A549 (cell line): Measurements from ENCODE around the gene ITGAX.

Source experiments
- CEBPB ChIP-seq, 2 experiments: fragments of >200 bp in 1 of 2; sonication (Bioruptor Twin) in 1 of 2; formaldehyde crosslinking in 1 of 2; IDR thresholded peaks; 2 replicates each; pipeline ENCODE4 v1.6.1; 2012 to 2016
- E2F6 ChIP-seq: IDR thresholded peaks from 2 replicates; pipeline ENCODE4 v1.6.1; 2012; ENCODE audit warnings: low read depth, borderline replicate concordance
- EP300 ChIP-seq, 2 experiments: fragments of >200 bp; sonication (Bioruptor Twin); formaldehyde crosslinking; IDR thresholded peaks; 2 replicates in 1 of 2; 3 replicates in 1 of 2; pipeline ENCODE4 v1.6.1; 2016 to 2017
- FOSL2 ChIP-seq, 2 experiments: fragments of 450-650 bp in 1 of 2; fragments of >200 bp in 1 of 2; sonication (Bioruptor Twin) in 1 of 2; formaldehyde crosslinking; IDR thresholded peaks; 2 replicates each; pipeline versions ENCODE4 v1.5.0 to v1.6.1; 2016 to 2020; ENCODE audit warnings: mild to moderate bottlenecking in 1 of 2, moderate library complexity in 1 of 2
- MAFK ChIP-seq: fragments of 450-650 bp; IDR thresholded peaks from 2 replicates; pipeline ENCODE4 v1.6.1; 2014; ENCODE audit not compliant: partially characterized antibody
- PBX3 ChIP-seq: IDR thresholded peaks from 2 replicates; pipeline ENCODE4 v1.6.1; 2012
- POLR2A ChIP-seq: IDR thresholded peaks from 2 replicates; pipeline ENCODE4 v1.6.1; 2012; ENCODE audit warnings: mild to moderate bottlenecking, low read length
- REST ChIP-seq: fragments of 200-600 bp; sonication (generic); IDR thresholded peaks from 2 replicates; pipeline ENCODE4 v1.6.1; 2016; ENCODE audit warnings: antibody characterized with exemption, mild to moderate bottlenecking, moderate library complexity
- RNF2 ChIP-seq: fragments of 200-600 bp; sonication (generic); IDR thresholded peaks from 2 replicates; pipeline ENCODE4 v1.6.1; 2016; ENCODE audit warnings: low read depth, mild to moderate bottlenecking, antibody characterized with exemption, moderate library complexity, borderline replicate concordance
- SREBF2 ChIP-seq: fragments of 450-650 bp; IDR thresholded peaks from 2 replicates; pipeline ENCODE4 v1.6.1; 2014; ENCODE audit warnings: mild to moderate bottlenecking, moderate library complexity
- ZFP36 ChIP-seq: fragments of 450-650 bp; IDR thresholded peaks from 2 replicates; pipeline ENCODE4 v1.6.1; 2014; ENCODE audit warnings: borderline replicate concordance; ENCODE audit not compliant: partially characterized antibody
- TF ChIP-seq, protein P1 (sequence below): fragments of >200 bp; sonication (Bioruptor Twin); formaldehyde crosslinking; IDR thresholded peaks from 3 replicates; pipeline ENCODE4 v1.5.1; 2016
- TF ChIP-seq, protein P2 (sequence below): fragments of 250-450 bp; sonication (Bioruptor Pico); IDR thresholded peaks from 2 replicates; pipeline ENCODE4 v1.5.0; 2020; ENCODE audit warnings: low read depth, mild to moderate bottlenecking, moderate library complexity

GRCh38 chr16:31393056-31393455 lies 38.1 kb downstream of the ITGAX start, which contains the start of gene ITGAD:
- TF ChIP-seq, protein P1, sequence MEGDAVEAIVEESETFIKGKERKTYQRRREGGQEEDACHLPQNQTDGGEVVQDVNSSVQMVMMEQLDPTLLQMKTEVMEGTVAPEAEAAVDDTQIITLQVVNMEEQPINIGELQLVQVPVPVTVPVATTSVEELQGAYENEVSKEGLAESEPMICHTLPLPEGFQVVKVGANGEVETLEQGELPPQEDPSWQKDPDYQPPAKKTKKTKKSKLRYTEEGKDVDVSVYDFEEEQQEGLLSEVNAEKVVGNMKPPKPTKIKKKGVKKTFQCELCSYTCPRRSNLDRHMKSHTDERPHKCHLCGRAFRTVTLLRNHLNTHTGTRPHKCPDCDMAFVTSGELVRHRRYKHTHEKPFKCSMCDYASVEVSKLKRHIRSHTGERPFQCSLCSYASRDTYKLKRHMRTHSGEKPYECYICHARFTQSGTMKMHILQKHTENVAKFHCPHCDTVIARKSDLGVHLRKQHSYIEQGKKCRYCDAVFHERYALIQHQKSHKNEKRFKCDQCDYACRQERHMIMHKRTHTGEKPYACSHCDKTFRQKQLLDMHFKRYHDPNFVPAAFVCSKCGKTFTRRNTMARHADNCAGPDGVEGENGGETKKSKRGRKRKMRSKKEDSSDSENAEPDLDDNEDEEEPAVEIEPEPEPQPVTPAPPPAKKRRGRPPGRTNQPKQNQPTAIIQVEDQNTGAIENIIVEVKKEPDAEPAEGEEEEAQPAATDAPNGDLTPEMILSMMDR = no peak
- TF ChIP-seq MAFK = no peak
- no peak for TF ChIP-seq PBX3
- TF ChIP-seq RNF2 = no peak
- TF ChIP-seq E2F6 = no peak
- TF ChIP-seq CEBPB (IDR thresholded peaks at IDR 0.05) = no peak
- TF ChIP-seq POLR2A = no peak
- TF ChIP-seq ZFP36 = no peak
- TF ChIP-seq REST = no peak
- no peak for TF ChIP-seq FOSL2 (IDR thresholded peaks at IDR 0.05)
- no peak for TF ChIP-seq FOSL2 (CRISPR knock-in tag; IDR thresholded peaks at IDR 0.05)
- no peak for TF ChIP-seq SREBF2
- TF ChIP-seq, protein P2, sequence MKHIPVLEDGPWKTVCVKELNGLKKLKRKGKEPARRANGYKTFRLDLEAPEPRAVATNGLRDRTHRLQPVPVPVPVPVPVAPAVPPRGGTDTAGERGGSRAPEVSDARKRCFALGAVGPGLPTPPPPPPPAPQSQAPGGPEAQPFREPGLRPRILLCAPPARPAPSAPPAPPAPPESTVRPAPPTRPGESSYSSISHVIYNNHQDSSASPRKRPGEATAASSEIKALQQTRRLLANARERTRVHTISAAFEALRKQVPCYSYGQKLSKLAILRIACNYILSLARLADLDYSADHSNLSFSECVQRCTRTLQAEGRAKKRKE = no peak
- no peak for TF ChIP-seq EP300 (IDR thresholded peaks at IDR 0.05)
